ENCODE measurements around the gene COG5.
"Not testable (repeated sequence)": the region's sequence is repeated elsewhere in the genome, so short reads cannot be mapped to it uniquely, and the experiment has no call there.

COG5 gene

DNA sequence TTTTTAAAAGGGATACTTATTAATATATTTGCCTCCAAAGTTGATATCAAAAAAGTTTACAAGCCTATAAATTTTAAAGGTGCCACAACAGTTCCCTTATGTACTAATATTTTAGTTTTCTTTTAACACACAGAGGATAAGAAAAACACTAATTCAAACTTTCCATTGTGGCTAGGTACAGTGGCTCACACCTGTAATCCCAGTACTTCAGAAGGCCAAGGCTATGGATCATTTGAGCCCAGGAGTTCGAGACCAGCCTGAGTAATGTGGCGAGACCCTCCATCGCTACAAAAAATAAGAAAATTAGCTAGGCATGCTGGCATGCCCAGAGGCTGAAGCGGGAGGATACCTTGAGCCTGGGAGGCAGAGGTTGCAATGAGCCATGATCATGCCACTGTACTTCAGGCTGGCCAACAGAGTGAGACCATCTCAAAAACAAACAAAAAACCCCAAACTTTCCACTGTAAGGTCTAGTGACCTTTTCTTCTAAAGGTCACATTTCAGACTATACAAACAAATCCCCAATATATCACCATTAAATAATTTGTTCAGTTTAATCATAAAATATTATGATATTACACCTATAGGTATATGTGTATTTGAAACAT, 287.4 kb downstream of the COG5 start:
- DNase-seq (ENCODE audit: low spot score) = no peak

DNA sequence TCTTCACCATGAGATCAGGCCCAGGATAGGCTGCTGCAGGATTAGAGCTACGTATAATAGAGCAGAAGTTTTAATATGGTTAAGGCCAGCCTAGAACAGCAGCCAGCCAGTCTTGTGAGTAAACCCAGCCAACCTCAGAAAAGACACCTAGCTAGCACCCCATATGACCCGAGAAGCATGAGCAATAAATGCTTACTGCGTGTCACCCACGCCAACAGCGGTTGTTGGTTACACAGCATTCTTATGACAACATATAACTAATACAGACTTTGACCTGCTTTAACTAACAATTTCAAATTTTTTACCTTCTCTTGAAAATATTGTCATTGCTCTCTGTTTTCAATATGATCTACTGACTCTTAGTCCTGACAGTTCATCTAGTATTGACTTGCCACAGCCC, 289.2 kb downstream of the COG5 start:
- DNase-seq (ENCODE audit: low spot score) (no peak), FAIRE-seq (no peak)

More for the DNA sequence above, 287.4 kb downstream of the COG5 start:
- FAIRE-seq = no peak

DNA sequence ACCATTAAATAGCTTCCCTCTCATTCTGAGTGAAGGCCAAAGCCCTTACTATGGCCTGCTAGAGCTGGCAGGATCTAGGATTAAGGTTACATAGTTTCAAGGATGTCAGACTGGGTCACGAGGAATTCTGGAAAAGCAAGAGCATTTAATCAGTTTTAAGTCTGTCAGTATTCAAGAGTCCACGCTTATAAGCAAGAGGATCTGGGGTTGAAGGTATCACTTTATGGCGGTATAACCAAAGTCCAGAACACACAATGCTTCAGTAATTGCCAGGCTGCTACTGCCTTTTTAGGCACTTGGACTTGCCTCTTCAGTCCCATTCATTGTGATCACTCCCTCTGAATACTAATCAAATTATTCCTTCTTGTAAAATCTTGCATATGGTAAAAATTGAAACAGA, 293.9 kb downstream of the COG5 start:
- DNase-seq (ENCODE audit: low spot score) = no peak

DNA sequence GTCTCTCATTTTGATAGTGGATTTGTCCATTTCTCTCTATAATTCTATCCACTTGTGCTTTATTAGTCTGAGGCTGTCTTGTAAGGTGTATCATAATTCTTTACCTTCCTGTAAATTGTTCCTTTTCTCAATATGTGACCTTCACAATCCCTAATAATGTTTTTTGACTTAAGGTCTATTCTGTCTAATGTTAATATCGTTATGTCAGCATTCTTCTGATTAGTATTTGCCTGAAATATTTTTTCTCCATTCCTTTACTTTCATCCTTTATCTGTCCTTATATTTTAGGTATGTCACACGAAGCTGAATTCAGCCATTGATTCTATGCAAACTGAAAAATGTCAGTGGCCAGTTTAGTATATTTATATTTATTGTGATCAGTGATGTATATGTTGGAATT, 295.1 kb downstream of the COG5 start:
- no peak for DNase-seq (ENCODE audit: low spot score)
- FAIRE-seq = no peak

More for the DNA sequence above, 293.9 kb downstream of the COG5 start:
- no peak for FAIRE-seq

DNA sequence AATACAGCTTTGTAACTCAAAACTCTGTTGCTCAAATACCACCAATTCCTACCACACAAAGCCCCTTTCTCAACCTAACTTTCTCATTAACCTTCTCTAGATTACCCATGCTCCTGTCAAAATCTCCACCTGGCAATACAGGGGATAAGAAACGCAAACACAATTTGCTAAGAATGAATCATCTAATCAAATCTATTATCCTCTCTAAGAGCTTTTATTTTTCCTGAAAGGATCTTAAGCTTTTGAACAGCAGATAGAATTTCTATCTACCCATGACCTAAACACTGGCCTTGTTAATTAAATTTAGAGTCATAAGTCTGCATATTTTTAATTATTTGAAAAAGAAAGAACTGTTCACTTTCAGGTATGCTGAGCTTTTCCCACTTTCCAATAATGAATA, 296.6 kb downstream of the COG5 start:
- FAIRE-seq (no peak), DNase-seq (ENCODE audit: low spot score) (no peak)

DNA sequence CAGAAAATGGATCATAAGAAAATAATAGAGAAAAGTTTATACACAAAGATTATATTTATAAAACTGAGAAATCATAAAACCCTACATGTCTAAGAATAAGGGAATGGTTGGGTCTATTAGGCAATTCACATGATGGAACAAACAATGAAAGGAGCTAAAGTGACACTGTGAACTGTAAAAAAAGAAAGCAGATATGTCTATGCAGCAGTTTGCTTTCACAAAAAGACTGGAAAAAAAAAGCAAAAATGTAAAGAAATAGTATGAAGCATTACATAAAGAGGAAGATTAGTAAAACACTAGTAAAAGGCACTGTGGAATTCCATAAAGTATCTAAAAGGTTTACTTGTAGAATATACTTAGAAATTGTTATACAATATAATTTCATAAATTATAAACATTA, 299.0 kb downstream of the COG5 start:
- FAIRE-seq (no peak), DNase-seq (ENCODE audit: low spot score) (no peak)

DNA sequence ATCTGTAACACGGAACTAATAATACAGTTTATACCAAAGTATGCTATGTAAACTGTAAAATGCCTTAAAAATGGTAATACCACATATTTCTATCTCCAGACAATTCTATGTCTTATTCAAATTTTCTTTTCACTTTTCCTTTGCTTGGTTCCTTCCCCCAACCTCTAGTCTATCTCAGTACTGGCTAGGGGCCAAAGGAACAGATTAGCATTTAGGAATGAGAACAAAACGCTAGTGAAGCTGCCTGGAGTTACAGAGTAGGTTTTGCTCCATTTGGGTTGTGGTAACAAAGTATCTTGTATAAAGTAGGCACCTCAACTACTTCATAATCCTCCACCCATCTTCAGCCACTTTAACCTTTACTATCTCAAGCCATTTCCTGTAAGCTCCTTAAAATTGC, 300.9 kb downstream of the COG5 start:
- DNase-seq (ENCODE audit: low spot score) (no peak), FAIRE-seq (no peak)

DNA sequence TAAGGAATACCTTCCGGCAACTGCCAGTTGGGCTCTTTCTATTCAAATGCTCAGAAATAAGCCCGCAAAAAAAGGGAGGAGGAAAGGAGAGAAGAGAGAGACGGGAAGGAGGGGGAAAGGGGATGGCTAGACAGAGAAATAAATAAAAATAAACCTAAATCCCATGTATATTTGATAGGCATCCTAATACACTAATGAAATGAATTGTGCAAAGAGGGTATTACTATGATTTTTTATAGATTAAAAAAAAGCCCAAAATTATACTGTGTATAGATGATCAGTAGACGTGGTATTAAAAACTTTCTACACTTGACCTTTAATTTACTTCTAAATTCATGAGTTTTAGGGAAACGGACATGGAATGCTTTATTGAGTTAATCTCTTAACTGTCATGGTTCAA, 305.0 kb downstream of the COG5 start:
- FAIRE-seq (no peak), DNase-seq (ENCODE audit: low spot score) (no peak)

DNA sequence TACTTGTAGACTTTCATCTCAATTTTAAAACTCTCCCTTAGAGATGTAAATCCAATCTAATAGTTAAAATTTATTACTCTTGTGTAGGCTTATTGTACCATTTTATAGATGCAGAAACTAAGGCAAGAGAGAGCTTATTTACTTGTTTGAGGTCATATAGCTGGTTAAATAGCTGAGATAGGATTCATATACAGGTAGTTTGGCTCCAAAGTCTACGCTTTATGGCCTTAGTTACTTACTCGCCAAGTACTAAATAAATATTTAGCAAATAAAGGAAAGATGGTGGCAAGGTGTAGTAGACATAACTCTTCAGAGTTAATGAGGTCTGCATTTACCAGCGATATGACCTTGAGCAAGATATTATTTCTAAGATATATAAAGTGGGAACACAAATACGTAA, 308.1 kb downstream of the COG5 start:
- DNase-seq (ENCODE audit: low spot score) (no peak), FAIRE-seq (no peak)

DNA sequence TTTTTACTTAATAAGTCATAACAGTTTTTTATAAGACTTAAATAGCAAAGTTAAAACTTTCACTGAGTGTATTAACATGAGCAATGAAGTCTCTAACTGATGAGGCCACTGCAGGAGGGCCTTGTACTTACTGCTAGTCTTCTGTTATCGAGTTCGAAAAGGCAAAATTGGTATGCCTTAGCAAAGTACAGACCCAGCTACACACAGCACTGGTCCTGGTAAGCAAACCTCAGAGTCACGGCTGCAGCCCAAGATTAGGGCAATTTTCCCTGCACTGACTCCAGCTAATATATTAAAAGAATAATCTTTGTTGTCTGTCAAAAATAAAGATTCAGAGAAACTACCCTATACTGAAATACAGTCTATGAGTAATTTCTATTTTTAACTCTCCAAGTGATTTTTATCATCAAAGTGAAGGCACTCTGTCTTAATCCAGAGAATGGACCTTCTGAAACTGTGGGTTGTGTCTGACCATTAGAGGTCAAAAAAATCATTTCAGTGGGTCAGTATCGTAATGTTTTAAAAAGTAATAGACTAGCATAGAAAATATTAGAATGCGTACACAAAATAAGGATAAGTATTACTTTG, 309.2 kb downstream of the COG5 start:
- no peak for FAIRE-seq

DNA sequence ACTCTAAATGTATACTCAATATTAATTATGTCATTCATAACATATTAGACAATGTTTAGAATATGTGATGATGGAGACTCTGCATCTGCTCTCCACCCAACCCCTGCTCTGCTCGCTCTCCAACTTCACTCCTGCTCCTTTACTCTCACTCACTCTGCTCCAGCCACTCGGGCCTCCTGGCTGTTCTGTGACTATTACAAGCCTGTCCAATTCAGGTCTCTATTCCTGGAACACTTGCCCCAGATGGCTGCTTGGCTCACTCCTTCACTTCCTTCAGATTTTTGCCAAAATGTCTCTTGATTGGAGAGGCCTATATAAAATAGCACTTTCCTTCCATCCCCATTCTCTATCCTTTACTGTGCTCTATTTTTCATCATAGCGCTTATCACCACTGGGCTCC, 310.1 kb downstream of the COG5 start:
- DNase-seq (ENCODE audit: low spot score) (no peak), FAIRE-seq (no peak)

More for the DNA sequence above, 309.2 kb downstream of the COG5 start:
- DNase-seq (ENCODE audit: low spot score) = no peak

DNA sequence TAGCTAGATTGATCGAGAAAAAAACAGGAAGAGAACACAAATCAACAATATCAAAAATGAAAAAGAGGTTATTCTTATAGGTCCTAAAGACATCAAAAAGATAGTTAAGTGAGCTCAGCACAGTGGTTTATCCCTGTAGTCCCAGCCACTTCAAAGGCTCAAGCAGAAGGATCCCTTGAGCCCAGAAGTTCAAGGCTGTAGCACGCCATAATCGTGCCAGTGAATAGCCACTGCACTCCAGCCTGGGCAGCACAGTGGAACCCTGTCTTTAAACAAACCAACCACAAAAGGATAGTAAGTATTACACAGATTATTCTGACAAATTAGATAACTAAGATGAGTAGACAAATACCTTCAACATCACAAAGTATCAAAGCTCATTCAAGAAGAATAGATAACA, 311.8 kb downstream of the COG5 start:
- no peak for DNase-seq (ENCODE audit: low spot score)
- FAIRE-seq = no peak

DNA sequence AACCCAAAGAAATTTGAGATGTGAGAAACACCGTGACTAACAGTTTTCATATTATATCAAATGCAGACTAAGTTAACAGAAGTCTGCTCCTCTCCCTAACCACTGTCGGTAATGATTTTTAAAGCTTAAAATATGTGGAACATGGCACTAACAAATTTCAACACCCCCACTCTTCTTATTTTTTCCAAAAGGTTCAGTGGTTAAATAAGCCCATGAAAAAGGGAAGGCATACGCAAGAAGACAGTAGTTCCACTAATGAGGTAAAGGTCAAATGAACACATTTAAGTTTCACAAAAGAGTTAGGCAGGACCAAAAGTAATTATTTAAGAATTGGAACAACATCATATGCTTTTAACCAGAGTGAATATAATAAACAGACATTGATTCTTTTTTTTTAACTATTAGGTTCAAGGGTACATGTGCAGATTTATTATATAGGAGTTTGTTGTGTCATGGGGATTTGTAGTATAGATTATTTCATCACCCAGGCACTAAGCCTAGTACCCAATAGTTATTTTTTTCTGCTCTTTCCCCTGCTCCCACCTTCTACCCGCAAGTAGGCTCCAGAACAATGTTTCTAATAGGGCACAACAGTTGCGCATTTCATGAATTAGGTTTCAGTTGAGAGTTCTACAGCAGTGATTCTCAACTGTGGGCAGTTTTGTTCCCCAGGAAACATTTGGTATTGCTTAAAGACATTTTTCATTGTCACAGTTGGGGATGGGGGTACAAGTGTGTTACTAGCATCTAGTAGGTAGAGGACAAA, 315.0 kb downstream of the COG5 start:
- DNase-seq (ENCODE audit: low spot score) = no peak
- FAIRE-seq = no peak

DNA sequence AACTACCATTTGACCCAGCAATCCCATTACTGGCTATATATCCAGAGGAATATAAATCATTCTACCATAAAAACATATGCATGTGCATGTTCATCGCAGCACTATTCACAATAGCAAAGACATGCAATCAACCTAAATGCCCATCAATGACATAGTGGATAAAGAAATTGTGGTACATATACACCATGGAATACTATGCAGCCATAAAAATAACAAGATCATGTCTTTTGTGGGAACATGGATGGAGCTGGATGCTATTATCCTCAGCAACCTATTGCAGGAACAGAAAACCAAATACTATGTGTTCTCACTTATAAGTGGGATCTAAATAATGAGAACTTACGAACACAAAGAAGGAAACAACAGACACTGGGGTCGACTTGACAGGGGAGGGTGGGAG, 316.9 kb downstream of the COG5 start:
- not testable (repeated sequence) for DNase-seq (ENCODE audit: low spot score); FAIRE-seq

DNA sequence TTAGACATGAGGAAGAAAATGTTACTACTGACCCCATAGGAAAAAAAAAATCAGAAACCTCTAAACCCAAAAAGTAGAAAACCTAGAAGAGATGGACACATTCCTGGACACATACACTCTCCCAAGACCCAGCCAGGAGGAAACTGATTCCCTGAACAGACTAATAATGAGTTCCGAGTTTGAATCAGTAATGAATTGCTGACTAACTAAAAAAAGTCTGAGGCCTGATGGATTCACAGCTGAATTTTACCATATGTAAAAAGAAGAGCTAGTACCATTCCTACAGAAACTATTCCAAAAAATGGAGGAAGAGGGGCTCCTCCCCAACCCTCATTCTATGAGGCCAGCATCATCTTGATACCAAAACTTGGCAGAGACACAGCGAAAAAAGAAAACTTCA, 319.1 kb downstream of the COG5 start:
- DNase-seq (ENCODE audit: low spot score) (no peak), FAIRE-seq (no peak)

DNA sequence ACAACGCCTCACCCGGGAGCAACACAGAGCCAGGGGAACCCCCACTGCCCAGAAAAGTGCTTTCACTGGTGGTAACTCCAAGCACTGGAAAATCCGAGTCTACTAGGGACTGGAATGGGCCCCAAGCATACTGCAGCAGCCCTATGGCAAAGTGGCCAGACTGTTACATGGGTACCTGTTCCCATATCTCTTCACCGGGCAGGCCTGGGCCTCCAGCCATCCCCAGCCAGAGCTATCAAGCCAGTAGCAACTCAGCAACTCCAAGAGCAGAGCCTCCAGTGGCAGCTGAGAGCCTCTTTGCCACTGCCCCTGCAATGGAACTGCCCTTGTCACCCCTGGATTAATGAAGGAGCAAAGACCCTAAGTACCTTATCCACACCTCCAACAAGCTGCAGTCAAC, 321.5 kb downstream of the COG5 start:
- FAIRE-seq (no peak), DNase-seq (ENCODE audit: low spot score) (no peak)

DNA sequence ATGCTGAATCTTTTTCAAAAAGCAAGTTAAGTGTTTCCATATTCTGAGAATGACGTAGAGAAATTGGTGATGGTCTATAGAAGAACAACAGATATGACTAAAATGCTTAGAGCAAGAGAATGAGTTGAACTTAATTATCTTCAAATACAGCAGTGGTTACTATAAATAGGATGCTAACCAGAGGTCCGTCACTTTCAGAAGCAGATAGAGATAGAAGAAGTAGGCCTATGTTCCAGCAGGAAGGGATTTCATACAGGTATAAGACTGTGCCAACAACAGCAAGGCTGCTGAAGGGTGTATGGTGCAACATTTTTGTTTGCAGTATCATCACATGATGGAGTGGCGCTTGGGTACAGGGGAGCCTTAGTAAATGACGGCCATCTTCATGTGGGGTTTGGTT, 326.3 kb downstream of the COG5 start:
- DNase-seq (ENCODE audit: low spot score) = no peak
- FAIRE-seq = no peak

DNA sequence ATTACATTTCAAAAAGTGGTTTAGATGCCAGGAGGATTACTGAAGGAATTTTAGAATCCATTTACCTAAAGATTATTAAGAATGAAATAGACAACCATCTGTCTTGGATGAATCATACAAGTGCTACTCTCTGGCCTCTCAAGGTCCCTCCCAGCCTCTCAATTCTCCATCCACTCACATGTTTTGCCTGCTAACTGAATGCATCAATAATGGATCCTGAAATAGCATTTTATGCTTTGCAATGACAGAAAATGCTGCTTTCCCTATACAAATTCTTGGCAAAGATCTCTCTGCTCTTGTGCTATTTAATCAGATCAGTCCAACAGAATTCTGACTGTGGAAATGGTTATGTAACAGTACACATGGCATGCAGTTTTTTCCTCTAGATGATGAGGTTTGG, 326.9 kb downstream of the COG5 start:
- FAIRE-seq (no peak), DNase-seq (ENCODE audit: low spot score) (no peak)

DNA sequence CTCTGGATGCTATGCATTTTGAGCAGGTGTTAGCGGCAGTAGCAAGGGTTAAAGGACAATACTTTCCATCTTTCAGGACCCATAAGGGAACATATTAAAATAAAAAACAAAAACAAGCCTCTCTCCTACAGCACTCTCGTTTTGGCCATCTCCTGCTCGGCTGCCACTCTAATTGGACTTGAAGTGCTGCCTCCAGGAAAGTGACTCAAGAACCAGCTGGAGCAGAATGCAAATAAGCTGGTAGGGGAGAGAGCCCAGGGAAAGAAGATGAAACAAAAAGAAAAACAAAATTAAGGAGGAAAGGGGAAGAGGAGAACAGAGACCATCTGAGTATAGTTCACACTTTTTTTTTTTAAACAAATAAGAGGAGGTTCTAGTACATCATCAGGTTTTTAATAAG, 329.3 kb downstream of the COG5 start:
- no peak for FAIRE-seq
- no peak for DNase-seq (ENCODE audit: low spot score)

DNA sequence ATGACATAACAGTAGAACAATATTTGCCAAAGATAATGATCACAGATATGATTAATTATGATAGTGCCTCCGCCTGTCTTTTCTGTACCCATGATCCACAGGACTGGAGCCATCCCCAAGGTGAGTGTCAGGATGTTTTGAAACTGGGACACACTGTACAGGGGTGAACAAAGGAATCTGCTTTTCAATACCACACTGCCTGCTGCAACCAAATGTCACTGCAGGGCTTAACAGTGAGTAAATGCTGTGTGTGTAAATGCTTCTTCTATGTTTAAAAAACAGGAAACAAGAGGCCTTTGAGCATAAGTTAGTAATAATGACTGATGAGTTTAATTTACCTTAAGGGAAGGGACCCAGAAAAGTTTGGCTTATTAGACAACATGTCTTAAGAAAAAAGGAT, 329.7 kb downstream of the COG5 start:
- DNase-seq (ENCODE audit: low spot score) (no peak), FAIRE-seq (no peak)

DNA sequence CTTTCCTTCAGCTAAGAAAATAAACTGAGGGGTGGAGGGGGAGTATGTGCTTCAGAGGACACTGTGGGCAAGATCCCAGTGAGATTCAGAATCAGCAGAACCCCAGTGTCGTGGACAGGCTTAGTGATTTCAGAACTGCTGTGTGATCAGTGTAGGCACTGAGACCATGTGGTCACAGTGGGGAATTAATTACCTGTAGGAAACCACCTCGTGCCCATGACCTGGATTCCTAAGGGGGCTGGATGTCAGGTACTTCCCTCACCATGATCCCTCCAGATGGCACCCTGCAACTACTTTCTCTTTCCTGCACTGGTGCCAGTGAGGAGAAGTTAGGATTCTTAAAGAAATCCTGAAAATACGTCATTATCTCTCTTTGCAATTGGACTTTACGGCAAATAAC, 330.5 kb downstream of the COG5 start:
- DNase-seq (ENCODE audit: low spot score) = no peak
- FAIRE-seq = no peak

DNA sequence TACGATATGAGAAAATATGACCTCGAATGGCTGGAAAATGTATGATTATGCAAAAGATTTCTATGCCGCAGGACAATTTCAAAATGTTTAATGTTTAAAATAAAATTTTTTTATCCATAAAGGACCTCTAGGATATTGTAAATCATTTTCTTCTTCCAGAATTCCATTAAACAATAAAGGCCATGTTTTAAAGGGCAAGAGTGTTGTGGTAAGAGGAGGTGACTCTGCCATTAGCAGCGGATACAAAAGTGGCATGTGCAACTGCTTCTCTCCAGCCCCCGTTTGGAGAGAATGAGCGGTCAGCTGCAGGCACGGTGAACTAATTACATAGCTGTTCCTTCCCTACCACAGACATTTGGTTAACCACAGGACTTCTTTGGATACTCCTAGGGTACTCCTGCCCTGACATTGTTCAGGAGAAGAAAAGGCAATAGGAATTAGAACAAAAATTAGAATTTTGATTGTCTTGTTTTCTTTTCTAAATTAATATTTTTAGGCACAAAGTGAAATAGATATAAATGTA, 331.1 kb downstream of the COG5 start:
- FAIRE-seq (no peak), DNase-seq (ENCODE audit: low spot score) (peak; percentile 52)

DNA sequence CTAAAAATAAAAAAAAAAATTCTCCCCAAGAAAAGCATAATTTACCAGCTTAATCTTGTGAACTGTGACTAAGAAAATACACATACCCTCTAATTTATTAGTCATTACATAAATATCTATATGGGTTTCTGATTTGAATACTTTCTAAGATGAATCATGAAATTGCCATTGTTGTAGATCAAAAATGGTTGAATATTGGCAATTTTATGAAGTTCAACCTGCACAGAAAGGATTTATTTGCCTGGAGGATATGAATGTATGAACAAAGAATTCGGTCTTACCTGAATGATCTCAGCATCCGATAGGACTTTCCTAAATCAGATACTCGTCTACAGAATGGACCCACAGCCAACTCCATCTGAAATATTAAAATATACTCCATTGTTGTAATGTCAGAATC, 333.4 kb downstream of the COG5 start:
- DNase-seq (ENCODE audit: low spot score) (no peak), FAIRE-seq (no peak)

All from urothelium cell line (cell line).